OCI-LY1 (cell line): Measurements from ENCODE around the gene L3MBTL2.

Experiments used
- H2AFZ ChIP-seq: fragments of 200-600 bp; sonication (generic), shearing (Covaris generic); 2 replicates; pipeline ENCODE4 v1.6.0; 2014; ENCODE audit warnings: antibody characterized with exemption, mild to moderate bottlenecking, low read length
- H3F3A ChIP-seq: fragments of 200-600 bp; sonication (generic), shearing (Covaris generic); 2 replicates; pipeline ENCODE4 v1.6.0; 2014; ENCODE audit warnings: mild to moderate bottlenecking, antibody characterized with exemption, low read length, moderate library complexity; ENCODE audit not compliant: insufficient read depth
- H3K27ac ChIP-seq: fragments of 200-600 bp; sonication (generic); 2 replicates; pipeline ENCODE4 v1.5.1; 2014; ENCODE audit warnings: low read length, mixed run types, mild to moderate bottlenecking, low read depth; ENCODE audit not compliant: poor library complexity, severe bottlenecking
- H3K27me3 ChIP-seq: fragments of 200-600 bp; sonication (generic); 2 replicates; pipeline ENCODE4 v1.6.0; 2014; ENCODE audit warnings: antibody characterized with exemption, mild to moderate bottlenecking, low read length, moderate library complexity; ENCODE audit not compliant: insufficient read depth
- H3K36me3 ChIP-seq: fragments of 200-600 bp; sonication (generic); 2 replicates; pipeline ENCODE4 v1.6.1; 2014; ENCODE audit warnings: mild to moderate bottlenecking, antibody characterized with exemption, low read length, moderate library complexity, mixed read lengths; ENCODE audit not compliant: insufficient read depth
- H3K4me1 ChIP-seq: fragments of 200-600 bp; sonication (generic); 2 replicates; pipeline ENCODE4 v1.5.1; 2014; ENCODE audit warnings: mild to moderate bottlenecking, low read length, moderate library complexity; ENCODE audit not compliant: insufficient read depth, severe bottlenecking
- H3K4me2 ChIP-seq: fragments of 200-600 bp; sonication (generic), shearing (Covaris generic); 2 replicates; pipeline ENCODE4 v1.6.1; 2014; ENCODE audit warnings: low read length
- H3K4me3 ChIP-seq: fragments of 200-600 bp; sonication (generic); 2 replicates; pipeline ENCODE4 v1.5.1; 2014; ENCODE audit warnings: low read length, low read depth, mild to moderate bottlenecking, mixed read lengths; ENCODE audit not compliant: poor library complexity, severe bottlenecking
- H3K79me2 ChIP-seq: fragments of 200-600 bp; shearing (Covaris generic); 2 replicates; pipeline ENCODE4 v1.6.1; 2016; ENCODE audit warnings: mixed run types, low read length, mixed read lengths; ENCODE audit not compliant: insufficient read depth
- H3K9ac ChIP-seq: fragments of 200-600 bp; sonication (generic), shearing (Covaris generic); 2 replicates; pipeline ENCODE4 v1.6.1; 2014; ENCODE audit warnings: mild to moderate bottlenecking, low read length, mixed read lengths
- H3K9me2 ChIP-seq: fragments of 200-600 bp; sonication (generic), shearing (Covaris generic); 2 replicates; pipeline ENCODE4 v1.6.1; 2014; ENCODE audit warnings: low read depth, mild to moderate bottlenecking, low read length, mixed read lengths
- H3K9me3 ChIP-seq: fragments of 200-600 bp; shearing (Covaris generic); 2 replicates; pipeline ENCODE4 v1.6.1; 2014; ENCODE audit warnings: low read length, mixed read lengths
- H4K20me1 ChIP-seq: fragments of 200-600 bp; sonication (generic), shearing (Covaris generic); 2 replicates; pipeline ENCODE4 v1.6.0; 2016; ENCODE audit warnings: mild to moderate bottlenecking, low read length; ENCODE audit not compliant: insufficient read depth
- EZH2 ChIP-seq: fragments of 200-600 bp; sonication (generic), shearing (Covaris generic); IDR thresholded peaks from 2 replicates; pipeline ENCODE4 v1.8.0; 2017; ENCODE audit warnings: borderline replicate concordance, mixed run types, mild to moderate bottlenecking, antibody characterized with exemption, low read length, moderate library complexity, mixed read lengths
- TF ChIP-seq, protein P1 (sequence below): fragments of 200-600 bp; sonication (generic), shearing (Covaris generic); IDR thresholded peaks from 2 replicates; pipeline ENCODE4 v1.5.1; 2017; ENCODE audit warnings: mild to moderate bottlenecking, antibody characterized with exemption, low read length, moderate library complexity, mixed read lengths

Gene L3MBTL2

DNA sequence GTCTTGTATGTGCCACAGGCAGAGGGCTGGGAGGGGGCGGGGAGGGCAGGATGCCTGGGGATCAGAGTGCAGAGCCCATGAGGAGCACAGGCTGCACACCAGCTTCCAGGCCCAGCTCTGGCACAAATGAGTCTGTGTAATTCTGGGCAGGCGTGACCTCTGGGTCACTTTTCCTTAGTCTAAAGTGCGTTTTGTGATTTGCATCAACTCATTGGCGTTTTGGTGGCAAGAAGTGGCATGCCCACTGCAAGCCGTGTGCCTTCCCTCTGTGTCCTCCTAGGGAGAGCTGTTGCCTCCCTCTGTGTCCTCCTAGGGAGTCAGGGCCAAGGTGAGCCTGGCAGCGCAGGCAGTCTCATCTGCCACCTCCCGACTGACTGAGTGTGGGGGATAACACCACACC lies 18.4 kb downstream of the L3MBTL2 start:
- H3K4me3 ChIP-seq = no peak overlapping the region
- H2AFZ ChIP-seq = no peak overlapping the region
- H3K4me2 ChIP-seq = no peak overlapping the region
- no peak overlapping the region for H3K9ac ChIP-seq
- H3F3A ChIP-seq = no peaks in the 10 kb centered on the region
- no peak overlapping the region for H3K27ac ChIP-seq
- H4K20me1 ChIP-seq = no peaks in the 10 kb centered on the region
- no peaks in the 10 kb centered on the region for H3K27me3 ChIP-seq
- no peaks in the 10 kb centered on the region for H3K9me2 ChIP-seq
- no peaks in the 10 kb centered on the region for H3K4me1 ChIP-seq
- H3K9me3 ChIP-seq = no peaks in the 10 kb centered on the region
- TF ChIP-seq, protein P1, sequence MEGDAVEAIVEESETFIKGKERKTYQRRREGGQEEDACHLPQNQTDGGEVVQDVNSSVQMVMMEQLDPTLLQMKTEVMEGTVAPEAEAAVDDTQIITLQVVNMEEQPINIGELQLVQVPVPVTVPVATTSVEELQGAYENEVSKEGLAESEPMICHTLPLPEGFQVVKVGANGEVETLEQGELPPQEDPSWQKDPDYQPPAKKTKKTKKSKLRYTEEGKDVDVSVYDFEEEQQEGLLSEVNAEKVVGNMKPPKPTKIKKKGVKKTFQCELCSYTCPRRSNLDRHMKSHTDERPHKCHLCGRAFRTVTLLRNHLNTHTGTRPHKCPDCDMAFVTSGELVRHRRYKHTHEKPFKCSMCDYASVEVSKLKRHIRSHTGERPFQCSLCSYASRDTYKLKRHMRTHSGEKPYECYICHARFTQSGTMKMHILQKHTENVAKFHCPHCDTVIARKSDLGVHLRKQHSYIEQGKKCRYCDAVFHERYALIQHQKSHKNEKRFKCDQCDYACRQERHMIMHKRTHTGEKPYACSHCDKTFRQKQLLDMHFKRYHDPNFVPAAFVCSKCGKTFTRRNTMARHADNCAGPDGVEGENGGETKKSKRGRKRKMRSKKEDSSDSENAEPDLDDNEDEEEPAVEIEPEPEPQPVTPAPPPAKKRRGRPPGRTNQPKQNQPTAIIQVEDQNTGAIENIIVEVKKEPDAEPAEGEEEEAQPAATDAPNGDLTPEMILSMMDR = no peak
- no peak for TF ChIP-seq EZH2
- peaks cover 90% of the 10 kb centered on the region for H3K36me3 ChIP-seq
- no peaks in the 10 kb centered on the region for H3K79me2 ChIP-seq

DNA sequence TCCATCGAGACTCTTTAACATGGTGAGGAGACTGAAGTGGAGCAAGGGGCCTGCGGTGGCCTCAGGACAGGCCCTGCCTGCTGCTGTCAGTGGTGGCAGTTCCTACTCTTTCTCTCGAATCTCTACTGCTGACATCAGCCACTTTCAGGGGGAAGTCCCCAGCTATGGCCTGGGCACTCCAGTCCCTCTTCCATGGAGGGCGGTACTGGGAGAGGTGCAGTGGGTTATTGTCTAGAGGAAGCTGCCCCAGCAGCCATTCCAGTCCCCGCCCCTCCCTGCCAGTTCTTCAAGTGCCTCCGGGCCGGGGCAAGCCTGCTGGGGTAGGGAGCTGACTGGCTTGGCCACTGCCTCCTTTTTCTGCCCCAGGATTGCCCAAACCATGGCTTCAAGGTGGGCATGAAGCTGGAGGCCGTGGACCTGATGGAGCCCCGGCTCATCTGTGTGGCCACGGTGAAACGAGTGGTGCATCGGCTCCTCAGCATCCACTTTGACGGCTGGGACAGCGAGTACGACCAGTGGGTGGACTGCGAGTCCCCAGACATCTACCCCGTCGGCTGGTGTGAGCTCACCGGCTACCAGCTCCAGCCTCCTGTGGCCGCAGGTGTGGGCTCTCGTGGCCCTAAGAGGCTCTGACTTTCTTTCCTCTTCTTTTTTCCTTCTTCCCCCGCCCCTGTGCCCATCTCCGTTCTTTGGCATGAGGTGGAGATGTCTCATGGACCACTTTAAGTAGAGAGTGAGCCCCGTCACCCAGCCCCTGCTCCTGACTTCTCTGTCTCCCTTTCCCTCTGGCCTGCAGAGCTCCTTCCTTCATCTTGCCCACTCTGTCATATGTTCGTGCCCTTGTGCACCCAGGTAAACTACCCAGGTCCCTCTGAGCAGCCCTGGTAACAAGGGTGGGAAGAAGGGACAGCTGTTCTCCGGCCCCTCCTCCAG lies 21.9 kb downstream of the L3MBTL2 start:
- TF ChIP-seq, protein P1 = no peak
- TF ChIP-seq EZH2 = no peak
- no peak overlapping the region for H2AFZ ChIP-seq
- H4K20me1 ChIP-seq = no peaks in the 10 kb centered on the region
- no peak overlapping the region for H3K4me3 ChIP-seq
- H3K36me3 ChIP-seq = peaks cover 96% of the 10 kb centered on the region
- H3F3A ChIP-seq = no peaks in the 10 kb centered on the region
- no peaks in the 10 kb centered on the region for H3K27me3 ChIP-seq
- H3K9me3 ChIP-seq = no peaks in the 10 kb centered on the region
- no peak overlapping the region for H3K9ac ChIP-seq
- no peaks in the 10 kb centered on the region for H3K4me1 ChIP-seq
- no peak overlapping the region for H3K4me2 ChIP-seq
- no peaks in the 10 kb centered on the region for H3K9me2 ChIP-seq
- no peak overlapping the region for H3K27ac ChIP-seq
- H3K79me2 ChIP-seq = no peaks in the 10 kb centered on the region

DNA sequence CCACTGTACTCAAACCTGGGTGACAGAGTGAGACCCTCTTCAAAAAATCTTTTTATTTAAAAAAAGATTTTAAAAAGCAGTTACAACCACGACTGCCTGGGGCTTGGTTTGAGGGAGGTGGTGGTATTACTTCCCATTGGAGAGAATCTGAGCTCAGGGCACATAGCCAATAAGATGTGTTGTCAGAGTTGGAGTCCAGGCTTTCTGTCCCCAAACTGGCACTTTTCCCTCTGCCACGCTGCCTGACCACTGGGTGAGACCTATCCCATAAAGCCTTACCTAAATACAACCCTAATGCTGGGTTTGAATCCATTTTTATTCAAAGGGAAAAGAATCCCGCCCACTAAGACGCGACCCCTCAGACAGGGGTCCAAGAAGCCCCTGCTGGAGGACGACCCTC lies 24.1 kb downstream of the L3MBTL2 start:
- H3K4me1 ChIP-seq = no peaks in the 10 kb centered on the region
- H4K20me1 ChIP-seq = no peaks in the 10 kb centered on the region
- H3K4me3 ChIP-seq = no peak overlapping the region
- no peaks in the 10 kb centered on the region for H3K9me2 ChIP-seq
- H2AFZ ChIP-seq = no peak overlapping the region
- H3K27ac ChIP-seq = no peak overlapping the region
- H3F3A ChIP-seq = no peaks in the 10 kb centered on the region
- H3K4me2 ChIP-seq = no peak overlapping the region
- H3K36me3 ChIP-seq = peaks cover 74% of the 10 kb centered on the region
- TF ChIP-seq, protein P1 = no peak
- no peak for TF ChIP-seq EZH2
- H3K9me3 ChIP-seq = no peaks in the 10 kb centered on the region
- H3K9ac ChIP-seq = no peak overlapping the region
- no peaks in the 10 kb centered on the region for H3K79me2 ChIP-seq
- no peaks in the 10 kb centered on the region for H3K27me3 ChIP-seq
